AG04450 (cell line): ENCODE data around the gene IQUB. TPM values are rescaled to one million over a fixed set of nuclear protein-coding genes. Genes with fewer than 3 reads are reported as not detected.

Experiments
- CTCF ChIA-PET: fragments of 300-600, 350-600 bp; formaldehyde crosslinking; extraction: SDS; loops from one replicate; lab custom pipeline; 2022; ENCODE audit warnings: antibody characterized with exemption, inconsistent platforms; lab: Charles Lee
- POLR2A ChIA-PET: fragments of 350-600 bp; formaldehyde crosslinking; extraction: SDS; loops from one replicate; lab custom pipeline; 2021; ENCODE audit warnings: antibody characterized with exemption, inconsistent platforms; lab: Yijun Ruan, JAX
- DNase-seq: peaks from one replicate; pipeline ENCODE4 v3.0.0-alpha.2; 2011; ENCODE audit warnings: low read depth, low spot score
- H3K27ac ChIP-seq: one replicate; pipeline ENCODE4 v1.5.1; 2012; ENCODE audit warnings: low read depth, low read length, control low read depth
- H3K27me3 ChIP-seq: one replicate; pipeline ENCODE4 v1.6.0; 2012; ENCODE audit warnings: low read length; ENCODE audit not compliant: control insufficient read depth, insufficient read depth
- H3K4me3 ChIP-seq: 2 replicates; pipeline ENCODE4 v1.5.1; 2011; ENCODE audit warnings: mild to moderate bottlenecking, low read depth, low read length, control low read depth
- H3K9me3 ChIP-seq: 2 replicates; pipeline ENCODE4 v1.5.1; 2012; ENCODE audit warnings: low read length; ENCODE audit not compliant: control insufficient read depth, insufficient read depth
- CTCF ChIP-seq: IDR thresholded peaks from 2 replicates; pipeline ENCODE4 v1.5.1; 2011; ENCODE audit warnings: low read depth, low read length, control low read depth, inconsistent platforms
- polyA plus RNA-seq: library from polyadenylated mRNA; depleted of rRNA; stranded (reverse); fragments of >200 nt; gene quantifications from 2 replicates; pipeline ENCODE4 v1.2.3, GENCODE V29; 2011

The IQUB gene
- polyA plus RNA-seq, 1 experiment, result 0.06 TPM

GRCh38 chr7:123472750-123473445 lies 61.5 kb downstream of the IQUB start:
- Histone ChIP-seq H3K27me3 (no peaks in the 10 kb centered on the region), H3K9me3 (no peaks in the 10 kb centered on the region; the same call in 1 of the 2 replicates), H3K27ac (no peak overlapping the region), H3K4me3 (no peak overlapping the region)
- ChIA-PET CTCF (interaction anchor here (0.8 kb wide), 1 partner anchor 21 kb away, joined by 4 read pairs; no protein-coding TSS in a partner anchor), POLR2A (no interaction called here)
- DNase-seq, result no peak
- no peak for TF ChIP-seq CTCF

- Histone ChIP-seq H3K27ac (no peak overlapping the region), H3K27me3 (no peaks in the 10 kb centered on the region), H3K9me3 (no peaks in the 10 kb centered on the region; the same call in 1 of the 2 replicates), H3K4me3 (no peak overlapping the region)
- ChIA-PET POLR2A (no interaction called here), CTCF (no interaction called here)
- no peak for DNase-seq
- TF ChIP-seq CTCF, result no peak
Measured at GRCh38 chr7:123472327-123472726, 62.1 kb downstream of the IQUB start.

GRCh38 chr7:123468303-123468702 lies 66.1 kb downstream of the IQUB start:
- POLR2A ChIA-PET, result no interaction called here
- TF ChIP-seq CTCF, result no peak
- Histone ChIP-seq H3K27ac (no peak overlapping the region), H3K9me3 (no peaks in the 10 kb centered on the region; the same call in 1 of the 2 replicates), H3K27me3 (no peaks in the 10 kb centered on the region), H3K4me3 (no peak overlapping the region)
- DNase-seq, result no peak
- CTCF ChIA-PET, result no interaction called here

- Histone ChIP-seq H3K27me3 (no peaks in the 10 kb centered on the region), H3K4me3 (no peak overlapping the region), H3K27ac (no peak overlapping the region), H3K9me3 (no peaks in the 10 kb centered on the region)
- DNase-seq, result no peak
- CTCF ChIA-PET, result no interaction called here
- POLR2A ChIA-PET, result no interaction called here
- no peak for TF ChIP-seq CTCF
Measured at GRCh38 chr7:123463890-123464289, 70.5 kb downstream of the IQUB start.

GRCh38 chr7:123460616-123461015 lies 73.8 kb downstream of the IQUB start:
- H3K27ac ChIP-seq, result no peak overlapping the region
- TF ChIP-seq CTCF, result no peak
- DNase-seq, result no peak
- ChIA-PET CTCF (interaction anchor here (1.1 to 1.8 kb wide), 2 partner anchors 34 to 404 kb away, joined by 3 to 5 read pairs; no protein-coding TSS in a partner anchor), POLR2A (no interaction called here)
- H3K27me3 ChIP-seq, result no peaks in the 10 kb centered on the region
- H3K4me3 ChIP-seq, result no peak overlapping the region
- H3K9me3 ChIP-seq, result no peaks in the 10 kb centered on the region
